HG03575 (cell line): Measurements from ENCODE around the gene EIF2D.
"Not testable (repeated sequence)": the region's sequence is repeated elsewhere in the genome, so short reads cannot be mapped to it uniquely, and the experiment has no call there.

Experiments used
- ATAC-seq: cut with Tn5 transposase; IDR thresholded peaks from one replicate; pipeline ENCODE4 v1.9.1; 2021; ENCODE audit not compliant: unreplicated experiment, insufficient number of reproducible peaks, low FRiP score; ENCODE audit errors: extremely low read depth

Gene EIF2D, protein sequence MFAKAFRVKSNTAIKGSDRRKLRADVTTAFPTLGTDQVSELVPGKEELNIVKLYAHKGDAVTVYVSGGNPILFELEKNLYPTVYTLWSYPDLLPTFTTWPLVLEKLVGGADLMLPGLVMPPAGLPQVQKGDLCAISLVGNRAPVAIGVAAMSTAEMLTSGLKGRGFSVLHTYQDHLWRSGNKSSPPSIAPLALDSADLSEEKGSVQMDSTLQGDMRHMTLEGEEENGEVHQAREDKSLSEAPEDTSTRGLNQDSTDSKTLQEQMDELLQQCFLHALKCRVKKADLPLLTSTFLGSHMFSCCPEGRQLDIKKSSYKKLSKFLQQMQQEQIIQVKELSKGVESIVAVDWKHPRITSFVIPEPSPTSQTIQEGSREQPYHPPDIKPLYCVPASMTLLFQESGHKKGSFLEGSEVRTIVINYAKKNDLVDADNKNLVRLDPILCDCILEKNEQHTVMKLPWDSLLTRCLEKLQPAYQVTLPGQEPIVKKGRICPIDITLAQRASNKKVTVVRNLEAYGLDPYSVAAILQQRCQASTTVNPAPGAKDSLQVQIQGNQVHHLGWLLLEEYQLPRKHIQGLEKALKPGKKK

DNA sequence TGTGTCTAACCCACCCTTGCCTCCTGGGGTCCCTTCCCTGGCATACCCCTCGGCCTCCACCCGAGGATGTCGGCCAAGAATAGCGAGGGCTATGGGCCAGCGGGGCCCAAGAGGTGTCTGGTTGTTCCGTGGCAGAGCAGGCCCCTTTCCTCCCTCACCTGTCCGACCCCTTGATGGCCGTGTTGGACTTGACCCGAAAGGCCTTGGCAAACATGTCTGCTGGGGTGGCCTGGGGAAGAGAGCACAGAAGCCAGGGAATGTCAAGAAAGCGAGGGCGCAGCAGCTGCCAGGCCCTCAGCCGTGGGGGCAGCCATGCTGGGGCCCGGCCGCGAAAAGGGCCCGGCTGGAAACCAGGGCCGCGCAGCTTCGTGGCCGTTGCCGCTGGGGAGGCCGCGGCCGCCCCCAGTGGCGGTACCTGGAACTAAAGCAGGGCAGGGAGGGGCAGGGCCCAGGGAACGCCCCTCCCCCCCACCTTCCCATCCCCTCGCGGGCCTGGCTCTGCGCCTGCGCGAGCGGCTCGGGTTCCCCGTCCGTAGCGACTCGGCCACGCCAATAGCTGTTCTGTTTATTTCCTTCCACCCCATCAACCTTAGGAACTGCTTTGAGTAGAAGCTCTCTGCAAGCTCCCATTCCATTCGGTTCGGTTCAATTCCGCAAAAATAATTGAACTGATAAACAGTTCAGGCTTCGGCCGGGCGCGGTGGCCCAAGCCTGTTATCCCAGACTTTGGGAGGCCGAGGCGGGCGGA is at the start of gene EIF2D:
Gene EIF2D (minus strand): TSS at position 337 of the 748 bp plus-strand sequence. CDS start 123 bp downstream, at position 214.
- peak; percentile 38 for ATAC-seq

DNA sequence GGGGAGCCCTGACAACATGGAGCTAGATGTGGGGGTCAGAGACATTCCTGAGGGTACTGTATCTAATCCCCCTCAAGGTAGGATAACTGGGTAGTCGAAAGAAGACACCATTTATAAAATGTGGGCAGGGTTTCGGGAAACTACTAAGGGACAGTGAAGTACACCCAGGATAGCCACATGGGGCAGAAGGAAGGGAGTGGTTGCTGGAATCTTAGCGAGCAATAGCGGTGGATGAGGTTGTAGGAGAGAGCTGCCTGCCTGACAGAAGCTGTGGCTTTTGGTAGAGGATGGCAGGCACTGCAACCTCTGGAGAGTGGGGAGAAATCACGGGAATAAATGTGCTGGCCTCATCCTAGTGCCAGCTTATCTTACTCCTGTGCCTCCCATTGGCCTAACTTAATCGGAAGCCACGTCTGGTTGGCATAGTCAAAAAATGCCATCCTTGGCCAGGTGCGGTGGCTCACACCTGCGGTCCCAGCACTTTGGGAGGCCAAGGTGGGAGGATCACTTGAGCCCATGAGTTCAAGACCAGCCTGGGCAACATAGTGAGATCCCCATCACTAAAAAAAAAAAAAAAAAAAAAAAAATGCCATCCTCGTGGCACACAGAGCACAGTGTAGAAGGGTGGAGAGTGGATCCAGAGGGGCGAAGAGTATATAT is 49.0 kb upstream of the EIF2D start:
- no peak for ATAC-seq

DNA sequence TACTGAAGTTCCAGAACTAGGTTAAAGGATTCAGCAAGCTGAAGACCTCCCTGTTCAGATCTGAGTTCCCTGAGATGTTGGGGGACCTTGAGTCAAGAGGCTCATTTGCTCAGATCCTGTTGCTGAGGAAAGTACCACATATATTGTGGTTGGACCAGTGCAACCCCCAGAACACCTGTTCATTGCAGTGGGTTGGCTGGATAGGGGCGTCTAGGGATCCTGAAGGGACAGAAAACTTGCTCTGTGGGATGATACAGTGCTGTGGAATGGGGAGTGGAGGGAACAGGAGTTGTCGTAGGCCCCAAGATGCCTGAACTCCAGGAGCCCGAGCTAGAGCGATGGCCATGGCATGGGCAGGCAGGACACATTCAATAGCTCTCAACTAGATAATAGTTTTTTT is 47.9 kb upstream of the EIF2D start:
- ATAC-seq = no peak

DNA sequence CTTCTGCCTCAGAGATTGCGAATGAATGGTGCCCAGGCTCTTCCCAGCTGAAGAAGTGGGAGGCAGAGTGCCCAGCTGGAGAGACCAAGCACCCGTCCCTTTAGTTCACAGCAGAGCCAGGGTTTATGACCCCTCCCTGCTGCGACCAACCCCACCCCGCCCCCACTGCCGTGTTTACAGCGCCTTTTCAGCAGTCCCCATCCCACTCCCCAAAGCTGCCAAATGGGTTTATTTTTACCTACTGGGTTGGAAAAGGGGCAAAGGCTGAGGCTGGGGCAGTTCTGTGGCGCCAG is 46.7 kb upstream of the EIF2D start:
- ATAC-seq = no peak

DNA sequence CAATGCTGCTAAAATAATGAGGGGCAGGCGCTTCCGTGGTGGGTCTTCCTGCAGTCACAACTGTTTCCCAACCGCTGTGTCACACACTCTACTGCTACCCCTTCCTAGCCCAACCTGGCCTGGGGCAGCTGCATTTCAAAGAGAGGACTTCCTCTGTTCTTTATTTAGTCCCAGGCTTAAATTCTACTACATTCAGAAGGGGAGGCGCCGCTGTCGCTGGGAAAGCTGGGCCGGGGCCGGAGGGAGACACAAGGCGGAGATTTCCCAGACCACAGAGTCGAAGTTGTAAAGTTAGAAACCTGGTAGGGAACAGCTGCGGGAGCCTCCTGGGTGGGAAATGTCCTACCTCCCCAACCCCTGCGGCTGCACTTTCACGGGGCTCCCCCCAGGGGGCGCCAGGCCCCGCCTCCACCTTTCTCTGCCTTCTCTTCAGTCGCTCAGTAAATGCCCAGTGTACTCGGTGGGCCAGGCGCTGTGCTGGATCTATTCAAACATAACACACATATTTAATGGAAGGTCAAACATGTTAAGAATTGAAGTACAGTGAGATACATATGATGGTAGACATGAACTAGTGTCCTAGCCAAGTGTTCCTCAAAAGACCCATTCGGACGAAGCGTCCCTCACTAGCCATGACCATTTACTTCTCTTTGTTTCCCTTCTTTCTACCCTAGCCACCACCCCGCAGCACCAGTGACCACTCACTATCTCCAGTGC is 46.2 kb upstream of the EIF2D start:
- no peak for ATAC-seq

DNA sequence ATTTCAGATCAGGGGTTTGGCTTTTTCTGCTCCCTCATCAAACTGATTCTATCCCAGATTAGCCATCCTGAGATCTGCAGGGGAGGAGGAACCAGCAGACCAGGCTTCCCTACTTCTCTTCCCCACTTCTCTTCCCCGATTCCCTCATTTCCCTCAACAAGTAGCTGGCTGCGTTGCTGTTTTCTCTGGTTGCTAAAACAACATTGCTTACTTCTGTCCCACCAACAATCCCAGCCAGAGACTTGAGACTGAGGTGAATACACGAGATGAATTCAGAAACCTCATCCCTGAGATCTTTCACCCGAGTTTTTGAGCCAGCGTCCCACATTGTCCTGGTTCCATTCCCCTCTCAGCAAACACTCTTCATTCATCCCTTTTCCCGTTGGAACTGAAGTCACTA is 45.5 kb upstream of the EIF2D start:
- no peak for ATAC-seq

- ATAC-seq = no peak
These were observed 44.7 kb upstream of the EIF2D start for GRCh38 chr1:206656936-206657335.

GRCh38 chr1:206655471-206655882 is 43.2 kb upstream of the EIF2D start:
- no peak for ATAC-seq

- no peak for ATAC-seq
These were observed 42.6 kb upstream of the EIF2D start for GRCh38 chr1:206654828-206655227.

DNA sequence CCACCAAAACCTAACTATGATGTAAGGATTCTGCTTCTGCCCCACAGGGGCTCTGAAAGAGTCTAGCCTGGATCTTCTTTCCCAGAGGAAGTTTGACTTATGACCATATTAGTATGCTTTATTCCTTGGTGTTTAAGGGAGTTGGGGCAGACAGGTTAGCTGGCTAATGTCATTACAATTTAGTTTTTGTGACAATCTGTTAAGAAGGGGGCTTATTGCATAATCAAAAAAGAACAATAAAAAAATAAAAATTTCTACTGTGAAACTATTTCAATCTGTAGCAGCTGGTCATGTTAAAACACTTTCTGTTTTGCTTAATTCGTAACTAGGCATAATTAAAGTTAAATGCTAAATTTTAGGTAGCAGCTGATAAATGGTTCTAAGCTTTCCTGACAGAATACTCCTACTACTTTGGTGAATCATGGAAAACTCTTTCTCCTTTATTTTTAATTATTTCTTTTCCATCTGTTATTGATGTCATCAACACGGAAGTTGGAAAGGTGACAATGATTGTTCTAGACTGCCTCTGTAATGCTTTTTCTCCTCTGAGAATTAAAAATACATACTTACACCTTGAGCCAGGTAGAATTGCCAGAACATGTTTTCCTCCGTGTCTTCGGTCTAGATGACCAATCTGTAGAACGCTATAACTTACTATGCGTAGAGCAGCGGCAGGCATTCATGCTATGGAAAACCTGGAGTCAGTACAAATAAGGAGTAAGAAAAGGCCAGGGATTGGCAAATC is 41.6 kb upstream of the EIF2D start:
- ATAC-seq = no peak

DNA sequence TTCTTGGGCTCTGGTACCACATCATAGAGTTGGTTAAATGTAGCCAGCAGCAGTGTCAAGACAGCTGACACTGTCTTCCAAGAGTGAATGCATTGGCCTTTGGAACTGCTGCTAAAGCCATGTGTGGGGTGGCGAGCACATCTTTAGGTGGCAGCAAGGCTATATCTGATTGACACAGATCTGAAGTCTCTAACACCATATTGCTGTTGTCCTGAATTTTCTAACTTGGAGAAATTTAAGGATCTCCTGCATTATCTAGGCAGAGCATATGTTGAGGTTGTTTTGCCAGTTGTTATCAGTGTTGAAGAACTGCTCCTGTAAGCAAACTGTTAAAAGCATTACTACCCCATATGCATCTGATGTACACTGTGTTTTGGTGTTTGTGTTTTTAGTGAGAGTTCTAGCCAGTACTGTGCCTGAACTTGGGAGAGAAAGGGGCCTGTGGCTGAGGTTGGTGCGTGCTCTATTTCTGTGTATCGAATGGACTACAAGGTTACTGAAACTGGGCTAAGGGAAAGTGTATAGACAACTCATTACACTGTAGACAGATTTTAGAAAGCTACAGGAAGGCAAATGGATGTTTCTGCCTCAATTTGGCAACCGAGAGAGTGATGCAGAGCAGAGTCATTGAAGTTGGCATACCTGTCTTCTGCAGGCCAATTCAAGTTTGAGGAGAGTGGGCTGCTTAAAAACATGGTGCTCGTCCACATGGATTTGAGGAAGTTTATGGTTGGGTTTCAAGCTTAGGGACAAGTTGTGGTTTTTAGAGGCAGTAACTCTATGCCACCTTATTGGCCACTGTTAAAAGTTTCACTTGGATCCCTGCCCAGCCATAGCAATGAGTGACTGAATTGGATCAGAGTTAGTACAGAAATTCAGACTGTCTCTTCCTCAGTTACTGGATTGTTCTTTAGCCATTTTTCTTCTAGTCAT is 40.0 kb upstream of the EIF2D start:
- ATAC-seq = no peak

DNA sequence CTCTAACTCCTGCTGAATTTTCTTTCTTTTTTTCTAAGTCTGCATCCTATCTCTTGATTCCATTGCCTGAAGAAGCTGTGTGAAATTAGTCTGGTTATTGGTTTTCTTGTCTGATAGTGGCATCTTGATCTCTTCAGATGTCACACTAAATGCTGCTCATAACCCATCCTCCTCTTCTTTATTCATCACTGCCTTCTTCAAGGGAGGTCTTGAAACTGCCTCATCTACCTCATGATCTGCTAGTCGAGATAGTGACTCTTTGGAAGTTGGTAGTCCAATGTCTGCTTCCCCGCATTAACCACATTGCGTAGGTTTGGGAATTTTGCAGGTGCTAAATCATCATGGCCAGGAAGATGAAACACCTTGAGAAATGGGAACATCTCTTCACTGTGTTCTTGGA is 38.7 kb upstream of the EIF2D start:
- ATAC-seq = no peak

GRCh38 chr1:206649261-206649921 is 37.1 kb upstream of the EIF2D start:
- no peak for ATAC-seq

DNA sequence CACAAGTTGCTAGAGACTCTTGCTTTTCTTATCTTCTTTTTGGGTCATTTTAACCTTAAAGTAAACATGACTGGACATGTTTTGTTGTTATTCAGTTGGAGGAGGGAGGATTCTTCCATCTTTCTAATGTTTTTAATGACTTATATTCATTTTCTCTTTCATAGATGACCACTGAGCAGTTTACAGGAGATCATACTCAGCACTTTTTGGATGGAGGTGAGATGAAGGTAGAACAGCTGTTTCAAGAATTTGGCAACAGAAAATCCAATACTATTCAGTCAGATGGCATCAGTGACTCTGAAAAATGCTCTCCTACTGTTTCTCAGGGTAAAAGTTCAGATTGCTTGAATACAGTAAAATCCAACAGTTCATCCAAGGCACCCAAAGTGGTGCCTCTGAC is 35.0 kb upstream of the EIF2D start:
- ATAC-seq = no peak

DNA sequence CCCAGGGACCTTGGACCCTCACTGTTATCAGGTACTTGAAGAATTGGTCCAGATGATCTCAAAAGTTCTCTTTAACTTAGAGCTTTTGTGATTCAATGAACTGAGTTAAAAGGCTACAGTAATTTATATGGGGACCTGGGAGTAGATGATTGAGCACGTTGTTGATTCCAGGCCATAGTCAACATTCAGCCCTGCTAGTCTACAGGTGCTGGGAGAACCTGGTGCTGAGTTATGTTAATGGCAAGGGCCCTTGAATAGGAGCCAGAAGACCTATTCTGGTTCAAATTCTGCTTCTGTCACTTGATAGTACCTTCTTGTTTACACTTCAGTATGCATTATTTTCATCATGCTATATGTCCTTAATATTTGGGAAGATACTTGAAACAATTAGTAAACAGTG is 34.2 kb upstream of the EIF2D start:
- no peak for ATAC-seq

DNA sequence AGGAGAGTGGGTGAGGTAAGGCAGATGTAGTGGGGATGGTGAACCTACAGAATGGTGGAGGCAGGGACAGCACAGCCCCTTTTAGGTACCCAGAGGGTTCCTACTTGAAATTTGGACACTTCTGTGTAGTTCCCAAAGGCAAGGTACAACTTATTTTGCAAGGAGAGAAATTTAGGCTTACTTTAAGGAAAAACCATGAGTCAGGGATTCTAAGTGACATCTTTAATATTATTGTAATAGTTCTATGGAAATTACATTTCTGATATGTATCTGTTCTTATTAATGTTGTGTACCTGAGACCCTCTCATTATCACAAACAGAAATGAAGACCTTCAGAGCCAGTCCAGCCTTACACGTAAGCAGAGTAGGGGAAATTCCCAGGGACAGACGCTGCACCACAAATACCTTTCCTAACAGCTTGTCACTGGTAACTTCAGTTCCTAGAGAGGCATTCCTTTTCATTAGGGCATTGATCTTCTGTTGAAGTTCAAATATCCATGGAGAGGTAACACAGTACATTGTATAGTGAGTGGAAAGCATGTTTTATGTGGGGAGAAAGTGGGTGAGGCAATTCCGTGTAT is 30.9 kb upstream of the EIF2D start:
- ATAC-seq = no peak

DNA sequence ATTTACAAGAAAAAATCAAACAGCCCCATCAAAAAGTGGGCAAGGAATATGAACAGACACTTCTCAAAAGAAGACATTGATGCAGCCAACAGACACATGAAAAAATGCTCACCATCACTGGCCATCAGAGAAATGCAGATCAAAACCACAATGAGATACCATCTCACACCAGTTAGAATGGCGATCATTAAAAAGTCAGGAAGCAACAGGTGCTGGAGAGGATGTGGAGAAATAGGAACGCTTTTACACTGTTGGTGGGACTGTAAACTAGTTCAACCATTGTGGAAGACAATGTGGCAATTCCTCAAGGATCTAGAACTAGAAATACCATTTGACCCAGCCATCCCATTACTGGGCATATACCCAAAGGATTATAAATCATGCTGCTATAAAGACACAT is 29.8 kb upstream of the EIF2D start:
- not testable (repeated sequence) for ATAC-seq
